Measurements from ENCODE around the gene IL20RB. TPM values are rescaled to one million over a fixed set of nuclear protein-coding genes. Genes with fewer than 3 reads are reported as not detected.
A peak's percentile ranks its signal among the peaks of the same experiment; 100 is the strongest.

The IL20RB gene
- total RNA-seq, 3 donors from 2014 or later (not counting 1 experiment from before 2014, with no cell fraction given) = 1.9 to 3.6 (median 2.8) TPM

- DNase-seq = no peak
- Mint-ChIP-seq H3K4me3 (no peak overlapping the region), H3K4me1 (peaks cover 21 to 32% of the 10 kb centered on the region in 2 donors), H3K27me3 (ENCODE audit: low read depth in 2 of 2) (no peaks in the 10 kb centered on the region), H3K9me3 (no peaks in the 10 kb centered on the region), H3K27ac (no peak overlapping the region), H3K36me3 (no peaks in the 10 kb centered on the region)
- ATAC-seq = no peak
- intact Hi-C loops (cut with micrococcal nuclease) = no loop called here
- Histone ChIP-seq H3K4me3 (ENCODE audit: low read length) (no peak overlapping the region), H3K36me3 (ENCODE audit: control insufficient read depth, insufficient read depth, low read length) (peaks cover 14% of the 10 kb centered on the region), H3K27ac (ENCODE audit: low read length) (no peak overlapping the region), H3K4me1 (ENCODE audit: control insufficient read depth, insufficient read depth, low read length) (peaks cover under 1% of the 10 kb centered on the region), H3K27me3 (ENCODE audit: control insufficient read depth, insufficient read depth, low read length) (no peaks in the 10 kb centered on the region), H3K9me3 (ENCODE audit: control insufficient read depth, insufficient read depth, low read length) (no peaks in the 10 kb centered on the region)
- WGBS (ENCODE audit: insufficient coverage) = 100% methylated on average over 1 of the region's 2 CpGs
- TF ChIP-seq CTCF (IDR thresholded peaks at IDR 0.05) = peak; percentile 13
Observed at GRCh38 chr3:136949708-136950107, 8.1 kb upstream of the IL20RB start.

DNA sequence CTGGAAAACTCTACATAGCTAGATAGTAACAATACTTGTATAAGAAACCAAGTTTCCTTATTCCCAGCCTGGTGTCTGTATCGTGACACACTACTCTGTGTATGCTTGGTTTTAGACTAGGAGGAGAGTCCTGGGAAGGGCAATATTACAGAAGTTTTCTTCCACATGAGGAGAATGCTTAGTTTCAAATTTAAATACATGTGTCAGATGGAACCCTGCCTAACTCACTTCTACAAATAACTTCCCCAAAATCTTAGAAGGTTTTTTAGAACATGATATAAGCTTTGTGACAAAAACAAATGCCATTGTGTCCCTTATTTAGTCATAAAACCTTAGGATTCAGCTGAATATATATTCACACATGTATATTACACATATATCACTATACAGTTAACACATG lies 7.2 kb upstream of the IL20RB start:
- no peak for ATAC-seq
- Histone ChIP-seq H3K36me3 (ENCODE audit: control insufficient read depth, insufficient read depth, low read length) (peaks cover 12% of the 10 kb centered on the region), H3K27me3 (ENCODE audit: control insufficient read depth, insufficient read depth, low read length) (no peaks in the 10 kb centered on the region), H3K4me1 (ENCODE audit: control insufficient read depth, insufficient read depth, low read length) (peaks cover 4% of the 10 kb centered on the region), H3K4me3 (ENCODE audit: low read length) (no peak overlapping the region), H3K9me3 (ENCODE audit: control insufficient read depth, insufficient read depth, low read length) (no peaks in the 10 kb centered on the region), H3K27ac (ENCODE audit: low read length) (no peak overlapping the region)
- intact Hi-C loops (cut with micrococcal nuclease) = no loop called here
- peaks cover 30 to 37% of the 10 kb centered on the region in 2 donors for H3K4me1 Mint-ChIP-seq
- peak overlapping the region; percentile 14 to 47 for H3K27ac Mint-ChIP-seq
- H3K36me3 Mint-ChIP-seq = no peaks in the 10 kb centered on the region
- WGBS (ENCODE audit: insufficient coverage) = no CpG with 5 or more reads among the region's 1 CpG
- no peaks in the 10 kb centered on the region for H3K27me3 Mint-ChIP-seq (ENCODE audit: low read depth in 2 of 2)
- H3K9me3 Mint-ChIP-seq = no peaks in the 10 kb centered on the region
- no peak overlapping the region for H3K4me3 Mint-ChIP-seq
- DNase-seq = no peak
- TF ChIP-seq CTCF (IDR thresholded peaks at IDR 0.05) = no peak

- Mint-ChIP-seq H3K36me3 (no peaks in the 10 kb centered on the region), H3K27ac (peak overlapping the region; percentile 55 to 71), H3K27me3 (ENCODE audit: low read depth in 2 of 2) (no peaks in the 10 kb centered on the region), H3K4me1 (peaks cover 40 to 42% of the 10 kb centered on the region in 2 donors), H3K9me3 (no peaks in the 10 kb centered on the region), H3K4me3 (no peak overlapping the region)
- Histone ChIP-seq H3K9me3 (ENCODE audit: control insufficient read depth, insufficient read depth, low read length) (no peaks in the 10 kb centered on the region), H3K27ac (ENCODE audit: low read length) (no peak overlapping the region), H3K27me3 (ENCODE audit: control insufficient read depth, insufficient read depth, low read length) (no peaks in the 10 kb centered on the region), H3K36me3 (ENCODE audit: control insufficient read depth, insufficient read depth, low read length) (peaks cover 3% of the 10 kb centered on the region), H3K4me1 (ENCODE audit: control insufficient read depth, insufficient read depth, low read length) (peaks cover 4% of the 10 kb centered on the region), H3K4me3 (ENCODE audit: low read length) (no peak overlapping the region)
- no peak for DNase-seq
- no peak for TF ChIP-seq CTCF (IDR thresholded peaks at IDR 0.05)
- WGBS (ENCODE audit: insufficient coverage) = 86% methylated on average over 1 of the region's 1 CpG
- intact Hi-C loops (cut with micrococcal nuclease) = no loop called here
- ATAC-seq = no peak
Observed at GRCh38 chr3:136952292-136952691, 5.5 kb upstream of the IL20RB start.

DNA sequence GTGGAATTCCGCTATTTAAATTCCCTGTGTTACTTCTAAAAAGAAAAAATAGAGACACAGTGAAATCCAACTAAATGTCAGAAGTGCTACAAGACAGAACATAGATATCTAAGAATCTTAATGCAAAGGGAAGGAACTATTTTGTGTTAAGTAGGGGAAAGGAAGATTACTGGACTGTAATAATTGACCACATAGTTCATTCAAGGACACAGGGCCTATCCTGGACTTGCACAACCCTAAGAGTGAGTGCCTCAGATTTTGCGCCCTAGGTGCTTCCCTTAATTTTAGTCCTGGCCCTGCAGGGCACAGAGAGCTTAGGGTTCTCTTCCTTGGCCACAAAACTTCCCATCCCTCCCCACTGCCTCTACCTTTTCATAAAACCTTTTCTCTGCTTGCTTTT lies 3.5 kb upstream of the IL20RB start:
- Histone ChIP-seq H3K36me3 (ENCODE audit: control insufficient read depth, insufficient read depth, low read length) (peaks cover 3% of the 10 kb centered on the region), H3K9me3 (ENCODE audit: control insufficient read depth, insufficient read depth, low read length) (no peaks in the 10 kb centered on the region), H3K4me1 (ENCODE audit: control insufficient read depth, insufficient read depth, low read length) (peaks cover 4% of the 10 kb centered on the region), H3K27me3 (ENCODE audit: control insufficient read depth, insufficient read depth, low read length) (no peaks in the 10 kb centered on the region), H3K4me3 (ENCODE audit: low read length) (no peak overlapping the region), H3K27ac (ENCODE audit: low read length) (no peak overlapping the region)
- Mint-ChIP-seq H3K4me1 (peaks cover 34 to 39% of the 10 kb centered on the region in 2 donors), H3K9me3 (no peaks in the 10 kb centered on the region), H3K36me3 (no peaks in the 10 kb centered on the region), H3K4me3 (no peak overlapping the region), H3K27me3 (ENCODE audit: low read depth in 2 of 2) (no peaks in the 10 kb centered on the region), H3K27ac (peak overlapping the region in 1 of 2 donors; percentile 73)
- WGBS (ENCODE audit: insufficient coverage) = 96% methylated on average over 2 of the region's 2 CpGs
- TF ChIP-seq CTCF (IDR thresholded peaks at IDR 0.05) = no peak
- no peak for ATAC-seq
- no peak for DNase-seq
- intact Hi-C loops (cut with micrococcal nuclease) = no loop called here

Measured in natural killer cell (primary cell).